UCSD-AML1 (cell line): ENCODE results near the gene STOM.

ENCODE experiments used
- DNase-seq: peaks from one replicate; lab custom pipeline; 2025; ENCODE audit not compliant: unreplicated experiment; lab: John Stamatoyannopoulos, UW

The STOM gene

DNA sequence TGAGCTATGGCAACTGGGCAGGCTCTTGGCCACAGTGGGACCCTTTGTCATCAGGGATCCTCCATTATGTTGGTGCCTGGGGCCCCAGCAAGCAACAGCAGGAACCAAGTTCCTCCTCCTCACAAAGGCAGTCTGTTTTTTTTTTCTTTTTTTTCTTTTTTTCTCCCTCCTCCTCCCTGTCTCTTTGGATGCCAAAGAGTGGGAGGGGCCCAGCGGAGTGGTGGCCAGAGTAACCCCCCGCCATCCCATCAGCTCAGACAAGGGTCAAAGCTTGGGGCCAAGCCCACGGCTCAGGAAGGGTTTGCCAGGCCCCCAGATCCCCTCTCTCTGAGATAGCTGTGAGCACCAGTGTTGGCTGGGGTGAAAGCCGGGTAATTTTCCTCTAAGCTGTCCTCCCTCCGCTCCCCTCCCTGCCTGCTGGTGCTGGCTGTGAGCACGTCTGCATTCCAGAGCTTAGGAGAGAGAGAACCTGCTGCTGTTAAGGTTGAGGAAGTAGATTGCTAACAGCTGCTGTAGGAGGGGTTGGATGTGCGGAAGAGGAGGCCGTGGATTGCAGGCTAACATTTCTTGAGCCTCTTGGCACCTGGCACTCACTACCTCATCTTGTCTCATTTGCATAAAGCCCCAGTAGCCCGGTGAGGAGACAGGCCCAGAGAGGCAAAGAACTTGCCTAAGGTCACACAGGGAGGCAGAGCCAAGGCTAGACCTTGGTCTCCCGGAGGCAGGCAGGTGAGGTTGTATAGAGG is 80.9 kb downstream of the STOM start:
- DNase-seq, result no peak
